K562 (cell line): ENCODE measurements around the gene ICAM1. TPM values are rescaled to one million over a fixed set of nuclear protein-coding genes. Genes with fewer than 3 reads are reported as not detected.
A peak's percentile ranks its signal among the peaks of the same experiment; 100 is the strongest.

Source experiments
- ASH1L ChIP-seq: fragments of 450-650 bp; IDR thresholded peaks from 2 replicates; pipeline ENCODE4 v1.6.1; 2018; ENCODE audit warnings: borderline replicate concordance, mild to moderate bottlenecking, low read depth; ENCODE audit not compliant: partially characterized antibody
- ATF2 ChIP-seq: sonication (generic); formaldehyde crosslinking; IDR thresholded peaks from 2 replicates; pipeline ENCODE4 v1.8.1; 2022; ENCODE audit warnings: missing genetic modification reagents
- BCOR ChIP-seq: fragments of 450-650 bp; IDR thresholded peaks from 2 replicates; pipeline ENCODE4 v1.6.1; 2016
- C11orf30 ChIP-seq: fragments of 450-650 bp; IDR thresholded peaks from 2 replicates; pipeline ENCODE4 v1.6.1; 2016; ENCODE audit warnings: low read depth, mild to moderate bottlenecking
- ETS1 ChIP-seq: conservative IDR thresholded peaks from 2 replicates; pipeline ENCODE4 v1.6.1; 2011; ENCODE audit warnings: low read depth, mild to moderate bottlenecking, low read length; ENCODE audit not compliant: control insufficient read depth
- HMGXB4 ChIP-seq: sonication (generic); formaldehyde crosslinking; IDR thresholded peaks from 2 replicates; pipeline ENCODE4 v1.8.1; 2023; ENCODE audit warnings: mild to moderate bottlenecking, missing genetic modification reagents
- MIER1 ChIP-seq: fragments of 450-650 bp; IDR thresholded peaks from 2 replicates; pipeline ENCODE4 v1.6.1; 2016; ENCODE audit warnings: antibody characterized with exemption, mild to moderate bottlenecking, low read depth
- TEAD4 ChIP-seq, 2 experiments: sonication (generic) in 1 of 2; formaldehyde crosslinking in 1 of 2; IDR thresholded peaks; 2 replicates each; pipeline versions ENCODE4 v1.6.1 to v1.8.0; 2012 to 2022; ENCODE audit warnings: borderline replicate concordance in 1 of 2, inconsistent platforms in 1 of 2, low read length in 1 of 2, mild to moderate bottlenecking in 1 of 2, missing genetic modification reagents in 1 of 2
- TRIM25 ChIP-seq: fragments of 450-650 bp; IDR thresholded peaks from 2 replicates; pipeline ENCODE4 v1.7.0; 2016; ENCODE audit warnings: borderline replicate concordance
- ZNF407 ChIP-seq: fragments of 450-650 bp; IDR thresholded peaks from 2 replicates; pipeline ENCODE4 v1.6.1; 2016; ENCODE audit warnings: low read depth
- ZNF41 ChIP-seq: fragments of 250-450 bp; sonication (Bioruptor Pico); conservative IDR thresholded peaks from 2 replicates; pipeline ENCODE4 v1.4.0; 2020; ENCODE audit warnings: mild to moderate bottlenecking
- ZNF507 ChIP-seq: conservative IDR thresholded peaks from 2 replicates; pipeline ENCODE4 v1.6.1; 2017; ENCODE audit warnings: missing genetic modification characterization, missing compliant biosample characterization
- ZNF57 ChIP-seq: fragments of 450-650 bp; formaldehyde crosslinking; IDR thresholded peaks from 2 replicates; pipeline ENCODE4 v1.4.0; 2020; ENCODE audit warnings: mild to moderate bottlenecking, moderate library complexity
- polyA plus RNA-seq, 8 experiments: library from polyadenylated mRNA; depleted of rRNA in 4 of 8; stranded (reverse) in 5 of 8; unstranded in 3 of 8; fragments of >200 nt; fragmentation: Nextera tagmentation in 2 of 8; fragmentation: Illumina TruSeq in 1 of 8; extraction: Ambion mirVana in 2 of 8; extraction: Trizol in 1 of 8; gene quantifications; 2 replicates each; pipeline versions ENCODE4 v1.2.1 to v1.2.3, GENCODE V29; 2011 to 2014; ENCODE audit warnings: inconsistent platforms in 1 of 8, missing spikeins in 1 of 8
- total RNA-seq, 7 experiments: library from RNA; depleted of rRNA in 6 of 7; stranded (reverse); fragments of >200 nt in 6 of 7; fragmentation: Illumina TruSeq in 2 of 7; extraction: Trizol in 2 of 7; gene quantifications; 2 replicates each; pipeline versions ENCODE4 v1.2.1 to v1.2.3, GENCODE V29; 2011 to 2021; ENCODE audit warnings: low replicate concordance in 1 of 7

Gene ICAM1
- total and polyA plus RNA-seq, 9 of the 15 experiments (the other 6 are each of a cell fraction or from before 2014, with no cell fraction given): 2.3 to 24.4 (median 13.4) TPM

- no peak for TF ChIP-seq TRIM25
- no peak for TF ChIP-seq BCOR
- no peak for TF ChIP-seq ATF2 (CRISPR knock-in tag)
- no peak for TF ChIP-seq ETS1
- TF ChIP-seq TEAD4 (IDR thresholded peaks at IDR 0.05; ENCODE audit: low read length): 0 out of 2 replicates have a peak, but pooled peaks have one; percentile 1
- TF ChIP-seq TEAD4 (CRISPR knock-in tag; IDR thresholded peaks at IDR 0.05; ENCODE audit: borderline replicate concordance): no peak
- no peak for TF ChIP-seq ZNF57 (CRISPR knock-in tag)
- no peak for TF ChIP-seq C11orf30
- no peak for TF ChIP-seq ZNF407
- TF ChIP-seq MIER1: 0 out of 2 replicates have a peak, but pooled peaks have one; percentile 64
- peak; percentile 36 for TF ChIP-seq ASH1L
- TF ChIP-seq ZNF41 (CRISPR knock-in tag): no peak
- no peak for TF ChIP-seq ZNF507 (tag)
- no peak for TF ChIP-seq HMGXB4 (CRISPR knock-in tag)
Observed at GRCh38 chr19:10252707-10253106, 18.2 kb upstream of the ICAM1 start (continued).
